PC-3 (cell line): ENCODE measurements around the gene SHF. TPM values are rescaled to one million over a fixed set of nuclear protein-coding genes. Genes with fewer than 3 reads are reported as not detected.
"Not testable (repeated sequence)": the region's sequence is repeated elsewhere in the genome, so short reads cannot be mapped to it uniquely, and the experiment has no call there.

Experiments
- ATAC-seq: fragments of 200-7000 bp; cut with Tn5 transposase; 2 replicates; pipeline ENCODE4 v1.9.1; 2020; ENCODE audit warnings: mild to moderate bottlenecking, moderate library complexity
- Bru-seq: library from RNA; stranded (reverse); fragments of 400-500 nt; gene quantifications from one replicate; lab custom pipeline; 2021; lab: Mats Ljungman, UMichigan
- BruChase-seq, 2 experiments: library from RNA; stranded (reverse); fragments of 400-500 nt; gene quantifications; one replicate each; lab custom pipeline; 2021; lab: Mats Ljungman, UMichigan
- BruUV-seq: library from RNA; stranded (reverse); fragments of 400-500 nt; replicated peaks from 2 replicates; lab custom pipeline; 2021; lab: Mats Ljungman, UMichigan
- CTCF ChIA-PET: fragments of 300-600 bp; sonication (Branson Sonifier 250); formaldehyde crosslinking; loops from one replicate; lab custom pipeline; 2022; ENCODE audit warnings: antibody characterized with exemption; lab: Charles Lee
- POLR2A ChIA-PET: fragments of 300-600 bp; sonication (Branson Sonifier 250); formaldehyde crosslinking; loops from one replicate; lab custom pipeline; 2022; ENCODE audit warnings: antibody characterized with exemption; ENCODE audit not compliant: unreplicated experiment; lab: Charles Lee
- DNase-seq: peaks from one replicate; pipeline ENCODE4 v3.0.0-alpha.2; 2015
- H2AFZ ChIP-seq: fragments of 300-600 bp; sonication (generic); 2 replicates; pipeline ENCODE4 v1.6.0; 2016; ENCODE audit warnings: antibody characterized with exemption, low read length
- H3F3A ChIP-seq: fragments of 300-600 bp; sonication (generic); one replicate; pipeline ENCODE4 v1.6.0; 2017; ENCODE audit warnings: antibody characterized with exemption, low read length, control low read depth, mild to moderate bottlenecking; ENCODE audit not compliant: unreplicated experiment
- H3K27ac ChIP-seq: fragments of 300-600 bp; sonication (generic); 2 replicates; pipeline ENCODE4 v1.5.1; 2016; ENCODE audit warnings: mild to moderate bottlenecking, low read length
- H3K27me3 ChIP-seq: fragments of 300-600 bp; sonication (generic); 2 replicates; pipeline ENCODE4 v1.6.1; 2016; ENCODE audit warnings: low read length, mixed read lengths
- H3K36me3 ChIP-seq: fragments of 300-600 bp; sonication (generic); 2 replicates; pipeline ENCODE4 v1.6.1; 2016; ENCODE audit warnings: low read depth, mixed run types, low read length, mixed read lengths
- H3K4me1 ChIP-seq: fragments of 300-600 bp; sonication (generic); 2 replicates; pipeline ENCODE4 v1.5.1; 2016; ENCODE audit warnings: low read length; ENCODE audit not compliant: insufficient read depth
- H3K4me2 ChIP-seq: fragments of 300-600 bp; sonication (generic); 2 replicates; pipeline ENCODE4 v1.6.0; 2016; ENCODE audit warnings: low read length
- H3K4me3 ChIP-seq: fragments of 300-600 bp; sonication (generic); 2 replicates; pipeline ENCODE4 v1.5.1; 2016; ENCODE audit warnings: mild to moderate bottlenecking, low read length, mixed read lengths
- H3K79me2 ChIP-seq: fragments of 300-600 bp; sonication (generic); 2 replicates; pipeline ENCODE4 v1.6.1; 2017; ENCODE audit warnings: low read length, mixed read lengths
- H3K9ac ChIP-seq: fragments of 300-600 bp; sonication (generic); 2 replicates; pipeline ENCODE4 v1.6.0; 2016; ENCODE audit warnings: mild to moderate bottlenecking, low read length
- H3K9me2 ChIP-seq: fragments of 300-600 bp; sonication (generic); replicated peaks from 2 replicates; pipeline ENCODE4 v1.6.1; 2016; ENCODE audit warnings: mixed run types, low read length, mixed read lengths
- H3K9me3 ChIP-seq: fragments of 300-600 bp; sonication (generic); 2 replicates; pipeline ENCODE4 v1.6.1; 2016; ENCODE audit warnings: low read length, mixed read lengths
- H4K20me1 ChIP-seq: fragments of 300-600 bp; sonication (generic); 2 replicates; pipeline ENCODE4 v1.6.1; 2016; ENCODE audit warnings: low read length, mixed read lengths
- CTCF ChIP-seq: fragments of 300-600 bp; sonication (generic); conservative IDR thresholded peaks from 2 replicates; pipeline ENCODE4 v1.5.1; 2017; ENCODE audit warnings: antibody characterized with exemption, low read depth, mild to moderate bottlenecking, low read length
- EZH2 ChIP-seq: fragments of 300-600 bp; sonication (generic); IDR thresholded peaks from one replicate; pipeline ENCODE4 v1.6.1; 2017; ENCODE audit warnings: antibody characterized with exemption, mild to moderate bottlenecking, low read length; ENCODE audit not compliant: unreplicated experiment
- EZH2phosphoT487 ChIP-seq: fragments of 300-600 bp; sonication (generic); IDR thresholded peaks from 2 replicates; pipeline ENCODE4 v1.6.1; 2018; ENCODE audit warnings: mild to moderate bottlenecking, antibody characterized with exemption, low read length, borderline replicate concordance
- intact Hi-C: fragments of 100-400 bp; cut with micrococcal nuclease; formaldehyde crosslinking; loops from 2 replicates; pipeline ENCODE4 v1.9.0; 2023
- long read RNA-seq: library from polyadenylated mRNA; unstranded; transcript quantifications from one replicate; pipeline ENCODE4 v2.0.0, GENCODE V29; 2021; ENCODE audit not compliant: unreplicated experiment
- total RNA-seq: library from RNA; depleted of rRNA; stranded (reverse); fragments of >200 nt; gene quantifications from 2 replicates; pipeline ENCODE4 v1.2.3, GENCODE V29; 2014; rRNA removed

The SHF gene
- total RNA-seq (1.2 and 2.2 TPM in 2 replicates), Bru-seq, nascent RNA (percentile 33 among the genes with signal in this experiment), BruChase-seq, experiment 1, labeled RNA remaining after a 6-hour chase (percentile 19 among the genes with signal in this experiment), BruChase-seq, experiment 2, labeled RNA remaining after a 2-hour chase (percentile 22 among the genes with signal in this experiment)
- long read RNA-seq, partial matches to known transcripts: 0 of 2 reads
- long read RNA-seq, other reads (novel, unspliced or antisense): 1 of 2 reads

- ATAC-seq (peak; percentile 58), DNase-seq (no peak)
- Histone ChIP-seq H3K27ac (no peak within 1 kb of the TSS), H3F3A (no peaks in the 10 kb centered on the region), H3K9ac (peak within 1 kb of the TSS; percentile 49; the same call in 1 of the 2 replicates), H2AFZ (peak within 1 kb of the TSS; percentile 100), H3K79me2 (no peaks in the 10 kb centered on the region), H3K9me3 (no peaks in the 10 kb centered on the region), H4K20me1 (no peaks in the 10 kb centered on the region), H3K27me3 (no peaks in the 10 kb centered on the region), H3K9me2 (no peaks in the 10 kb centered on the region), H3K4me3 (peak within 1 kb of the TSS; percentile 83), H3K36me3 (no peaks in the 10 kb centered on the region), H3K4me1 (peaks cover 11% of the 10 kb centered on the region), H3K4me2 (peak within 1 kb of the TSS; percentile 99)
- POLR2A ChIA-PET: interaction anchor here (0.5 kb wide), 1 partner anchor 10 kb away, joined by 3 read pairs; no protein-coding TSS in a partner anchor
- intact Hi-C loops: no loop called here
- CTCF ChIA-PET: no interaction called here
- no TSS peak for BruUV-seq
- TF ChIP-seq CTCF: no peak
- TF ChIP-seq EZH2phosphoT487: no peak
- no peak for TF ChIP-seq EZH2
Measured at GRCh38 chr15:45187894-45188830, at the start of gene SHF. TSS of gene SHF (minus strand) at chr15:45187966. CDS start at chr15:45187951, 15 bp downstream.

GRCh38 chr15:45236806-45237205 lies 49.0 kb upstream of the SHF start:
- BruUV-seq, H3K36me3 ChIP-seq, CTCF ChIA-PET, H3K4me1 ChIP-seq, H3K27ac ChIP-seq, H3K9me2 ChIP-seq, H3K4me2 ChIP-seq, H3K9me3 ChIP-seq, H3K27me3 ChIP-seq, H3K79me2 ChIP-seq, ATAC-seq, H3K9ac ChIP-seq, H3F3A ChIP-seq, intact Hi-C loops, H2AFZ ChIP-seq, H3K4me3 ChIP-seq, POLR2A ChIA-PET, H4K20me1 ChIP-seq: not testable (repeated sequence)
- DNase-seq: peak; percentile 20

- H3K36me3 ChIP-seq: no peaks in the 10 kb centered on the region
- no peaks in the 10 kb centered on the region for H3K4me1 ChIP-seq
- H3K27me3 ChIP-seq: no peaks in the 10 kb centered on the region
- no peaks in the 10 kb centered on the region for H3K9me3 ChIP-seq
- POLR2A ChIA-PET: no interaction called here
- no peak overlapping the region for H3K4me3 ChIP-seq
- BruUV-seq: no TSS peak
- TF ChIP-seq CTCF (no peak), EZH2phosphoT487 (no peak), EZH2 (no peak)
- ATAC-seq (no peak), DNase-seq (no peak)
- no peaks in the 10 kb centered on the region for H3K79me2 ChIP-seq
- no peak overlapping the region for H2AFZ ChIP-seq
- intact Hi-C loops: no loop called here
- CTCF ChIA-PET: no interaction called here
- no peaks in the 10 kb centered on the region for H3F3A ChIP-seq
- H4K20me1 ChIP-seq: no peaks in the 10 kb centered on the region
- H3K27ac ChIP-seq: no peak overlapping the region
- no peaks in the 10 kb centered on the region for H3K9me2 ChIP-seq
- no peak overlapping the region for H3K9ac ChIP-seq
- no peak overlapping the region for H3K4me2 ChIP-seq
Measured at GRCh38 chr15:45234562-45235235, 46.9 kb upstream of the SHF start.
